Measurements from ENCODE around the gene PTPN14. TPM values are rescaled to one million over a fixed set of nuclear protein-coding genes. Genes with fewer than 3 reads are reported as not detected.

The PTPN14 gene
- total RNA-seq, 1 donor from 2014 or later, result 27.2 TPM

DNA sequence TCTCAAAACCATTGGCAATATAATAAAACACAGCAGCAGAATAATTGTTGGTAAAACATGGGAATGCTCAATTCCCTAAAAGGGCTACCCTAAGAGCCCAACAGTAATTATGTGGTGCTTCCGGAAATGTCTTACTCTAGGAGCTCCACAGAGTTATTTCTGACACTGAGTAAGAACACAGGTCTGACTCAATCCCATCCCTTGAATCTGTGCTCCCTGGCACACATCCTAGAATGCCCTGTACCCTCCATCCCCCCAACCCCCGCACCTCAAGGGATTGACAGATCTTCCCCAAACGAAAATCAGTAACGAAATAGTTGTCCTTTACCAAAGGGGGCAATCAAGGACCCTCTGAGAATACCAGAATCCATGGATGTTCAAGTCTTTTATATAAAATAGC is 198.6 kb downstream of the PTPN14 start:
- DNase-seq (ENCODE audit: low spot score in 2 of 2), result no peak
- TF ChIP-seq, protein P1, sequence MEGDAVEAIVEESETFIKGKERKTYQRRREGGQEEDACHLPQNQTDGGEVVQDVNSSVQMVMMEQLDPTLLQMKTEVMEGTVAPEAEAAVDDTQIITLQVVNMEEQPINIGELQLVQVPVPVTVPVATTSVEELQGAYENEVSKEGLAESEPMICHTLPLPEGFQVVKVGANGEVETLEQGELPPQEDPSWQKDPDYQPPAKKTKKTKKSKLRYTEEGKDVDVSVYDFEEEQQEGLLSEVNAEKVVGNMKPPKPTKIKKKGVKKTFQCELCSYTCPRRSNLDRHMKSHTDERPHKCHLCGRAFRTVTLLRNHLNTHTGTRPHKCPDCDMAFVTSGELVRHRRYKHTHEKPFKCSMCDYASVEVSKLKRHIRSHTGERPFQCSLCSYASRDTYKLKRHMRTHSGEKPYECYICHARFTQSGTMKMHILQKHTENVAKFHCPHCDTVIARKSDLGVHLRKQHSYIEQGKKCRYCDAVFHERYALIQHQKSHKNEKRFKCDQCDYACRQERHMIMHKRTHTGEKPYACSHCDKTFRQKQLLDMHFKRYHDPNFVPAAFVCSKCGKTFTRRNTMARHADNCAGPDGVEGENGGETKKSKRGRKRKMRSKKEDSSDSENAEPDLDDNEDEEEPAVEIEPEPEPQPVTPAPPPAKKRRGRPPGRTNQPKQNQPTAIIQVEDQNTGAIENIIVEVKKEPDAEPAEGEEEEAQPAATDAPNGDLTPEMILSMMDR (IDR thresholded peaks at IDR 0.05), result no peak
- Histone ChIP-seq H3K9me3 (no peaks in the 10 kb centered on the region), H3K4me1 (no peaks in the 10 kb centered on the region), H3K27ac (no peak overlapping the region), H3K4me3 (no peak overlapping the region), H3K27me3 (no peaks in the 10 kb centered on the region), H3K36me3 (peaks cover 9 to 30% of the 10 kb centered on the region in 2 donors)
- intact Hi-C loops (cut with DNase I), result no loop called here

DNA sequence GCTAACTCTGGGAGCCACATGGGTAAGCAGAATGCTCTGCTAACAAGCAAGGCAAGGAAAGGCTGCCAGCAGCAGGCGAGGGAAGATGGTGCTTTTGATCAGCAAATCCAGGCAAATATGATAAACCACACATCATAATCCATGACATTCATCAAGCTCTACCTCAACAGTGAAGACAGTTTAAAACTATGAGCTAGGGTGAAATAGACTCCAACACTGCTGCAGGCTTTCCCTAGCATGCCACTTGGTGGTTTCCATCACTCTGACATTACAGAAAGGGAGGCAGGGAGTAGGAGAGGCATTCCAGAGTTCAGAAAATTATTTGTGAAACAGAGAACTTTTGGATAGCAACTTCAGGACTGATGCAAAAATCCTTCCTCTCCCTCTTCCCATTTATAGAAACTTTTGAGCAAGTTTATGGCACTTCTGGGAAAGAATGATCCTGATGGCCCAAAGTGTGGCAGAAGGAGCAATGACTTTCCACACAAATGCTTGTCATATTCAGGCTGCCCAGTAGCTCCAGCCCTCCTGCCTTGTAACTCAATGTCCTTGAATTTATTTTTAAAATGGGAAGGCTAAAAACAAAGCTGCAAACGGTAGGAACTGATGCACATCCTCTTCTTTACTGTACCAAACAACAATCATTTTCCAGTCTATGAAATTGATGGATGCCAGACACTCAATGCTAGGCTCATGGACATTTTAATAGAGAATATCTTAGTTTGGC is 199.7 kb downstream of the PTPN14 start:
- no peak overlapping the region for H3K27ac ChIP-seq
- no peaks in the 10 kb centered on the region for H3K9me3 ChIP-seq
- peaks cover 3 to 27% of the 10 kb centered on the region in 2 donors for H3K36me3 ChIP-seq
- no peak overlapping the region for H3K4me3 ChIP-seq
- H3K27me3 ChIP-seq, result no peaks in the 10 kb centered on the region
- H3K4me1 ChIP-seq, result no peaks in the 10 kb centered on the region
- DNase-seq (ENCODE audit: low spot score in 2 of 2), result no peak
- TF ChIP-seq, protein P1 (IDR thresholded peaks at IDR 0.05), result no peak
- intact Hi-C loops (cut with DNase I), result no loop called here

DNA sequence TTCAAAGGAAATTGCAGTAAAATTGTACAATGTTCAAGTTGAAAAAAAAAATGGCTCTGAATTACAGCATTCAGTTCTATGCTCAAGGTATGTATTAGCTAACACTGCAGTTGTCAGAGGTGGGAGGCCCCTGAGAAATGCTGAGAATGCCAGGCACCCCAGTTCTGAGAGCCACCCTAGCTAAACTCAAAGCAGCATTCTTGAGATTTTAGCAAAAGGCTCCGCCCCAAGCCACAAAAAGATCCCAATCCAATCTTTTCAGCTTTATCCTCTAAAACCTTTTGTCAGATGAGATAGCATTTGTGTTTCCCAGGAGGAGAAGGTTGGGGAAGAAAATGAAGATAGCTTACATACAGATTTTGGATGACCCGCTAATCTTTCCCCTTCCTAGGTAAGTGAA is 201.6 kb downstream of the PTPN14 start:
- H3K4me1 ChIP-seq, result no peaks in the 10 kb centered on the region
- peaks cover 0 to 16% of the 10 kb centered on the region in 2 donors for H3K36me3 ChIP-seq
- H3K27ac ChIP-seq, result no peak overlapping the region
- intact Hi-C loops (cut with DNase I), result no loop called here
- H3K9me3 ChIP-seq, result no peaks in the 10 kb centered on the region
- no peak overlapping the region for H3K4me3 ChIP-seq
- TF ChIP-seq, protein P1 (IDR thresholded peaks at IDR 0.05), result no peak
- H3K27me3 ChIP-seq, result no peaks in the 10 kb centered on the region
- no peak for DNase-seq (ENCODE audit: low spot score in 2 of 2)

GRCh38 chr1:214349008-214349407 is 202.4 kb downstream of the PTPN14 start:
- H3K36me3 ChIP-seq, result peaks cover 0 to 16% of the 10 kb centered on the region in 2 donors
- DNase-seq (ENCODE audit: low spot score in 2 of 2), result no peak
- intact Hi-C loops (cut with DNase I), result no loop called here
- no peak overlapping the region for H3K4me3 ChIP-seq
- TF ChIP-seq, protein P1 (IDR thresholded peaks at IDR 0.05), result no peak
- no peaks in the 10 kb centered on the region for H3K27me3 ChIP-seq
- H3K27ac ChIP-seq, result no peak overlapping the region
- no peaks in the 10 kb centered on the region for H3K4me1 ChIP-seq
- no peaks in the 10 kb centered on the region for H3K9me3 ChIP-seq

GRCh38 chr1:214344897-214345296 is 206.5 kb downstream of the PTPN14 start:
- Histone ChIP-seq H3K27me3 (no peaks in the 10 kb centered on the region), H3K4me1 (no peaks in the 10 kb centered on the region), H3K36me3 (peaks cover 0 to 16% of the 10 kb centered on the region in 2 donors), H3K27ac (no peak overlapping the region), H3K9me3 (no peaks in the 10 kb centered on the region), H3K4me3 (no peak overlapping the region)
- intact Hi-C loops (cut with DNase I), result no loop called here
- DNase-seq (ENCODE audit: low spot score in 2 of 2), result no peak
- TF ChIP-seq, protein P1 (IDR thresholded peaks at IDR 0.05), result no peak
